NCI-H1048 (cell line): ENCODE results near the gene IGSF3.

ENCODE experiments used
- DNase-seq: peaks from one replicate; lab custom pipeline; 2025; lab: John Stamatoyannopoulos, UW

The IGSF3 gene

DNA sequence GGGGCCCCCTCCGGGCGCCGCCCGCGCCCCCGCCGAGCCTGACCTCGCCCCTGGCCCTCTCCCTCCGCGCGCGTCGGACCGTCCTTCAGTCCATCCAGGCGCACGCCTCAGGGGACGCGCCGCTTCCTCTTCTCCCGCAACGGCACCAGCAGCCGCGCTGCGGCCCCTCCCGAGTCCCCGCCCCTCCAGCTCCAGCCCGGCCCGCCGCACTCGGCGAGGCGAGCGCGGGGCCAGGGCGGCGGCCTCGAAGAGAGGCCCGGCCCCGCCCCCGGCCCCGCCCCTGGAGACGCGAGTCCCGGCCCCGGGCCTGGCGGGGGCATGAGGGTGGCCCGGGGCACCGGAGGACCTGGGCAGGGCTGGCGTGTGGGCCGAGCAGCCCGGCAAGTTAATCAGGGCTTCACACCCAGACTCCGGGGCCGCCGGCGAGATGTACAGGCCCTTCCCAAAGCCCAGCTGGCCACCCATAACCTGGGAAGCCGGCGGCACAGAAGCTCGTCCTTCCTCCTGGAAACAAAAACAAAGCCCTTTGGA, at the start of gene IGSF3:
Gene IGSF3, minus strand, starts transcription at position 159 of the 531 bp plus-strand sequence. CDS start 1,407 bp downstream, outside the sequence.
- DNase-seq = peak; percentile 41

DNA sequence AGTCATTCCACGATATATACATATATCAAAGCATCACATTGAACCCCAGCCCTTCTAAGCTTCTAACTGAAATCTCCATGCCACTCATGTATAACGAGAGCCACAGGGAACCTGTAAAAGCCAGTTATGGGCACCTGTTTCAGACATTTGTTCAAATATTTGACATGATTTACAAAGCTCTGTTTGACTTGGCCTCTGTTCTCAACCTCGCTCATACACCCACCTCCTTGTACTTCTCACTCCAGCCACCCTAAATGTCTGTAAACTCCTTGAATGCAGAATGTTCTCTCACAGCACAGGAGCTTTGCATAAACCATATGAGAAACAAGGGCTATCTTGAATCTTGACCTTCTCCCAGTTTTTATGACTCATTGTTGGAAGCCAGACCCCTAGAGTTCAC, 49.8 kb upstream of the IGSF3 start:
- no peak for DNase-seq

DNA sequence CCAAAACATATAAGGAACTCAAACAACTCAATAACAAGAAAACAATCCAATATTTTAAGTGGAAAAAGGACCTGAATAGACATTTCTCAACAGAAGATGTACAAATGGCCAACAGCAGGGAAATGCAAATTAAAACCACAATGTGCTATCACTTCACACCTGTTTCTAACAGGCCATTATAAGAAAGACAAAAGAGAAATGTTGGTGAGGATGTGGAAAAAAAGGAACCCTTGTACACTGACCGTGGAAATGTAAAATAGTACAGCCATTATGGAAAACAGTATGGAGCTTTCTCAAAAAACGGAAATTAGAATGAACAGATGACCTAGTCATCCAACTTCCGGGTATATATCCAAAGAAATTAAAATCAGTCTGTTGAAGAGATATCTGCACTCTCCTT, 48.9 kb upstream of the IGSF3 start:
- DNase-seq = no peak

DNA sequence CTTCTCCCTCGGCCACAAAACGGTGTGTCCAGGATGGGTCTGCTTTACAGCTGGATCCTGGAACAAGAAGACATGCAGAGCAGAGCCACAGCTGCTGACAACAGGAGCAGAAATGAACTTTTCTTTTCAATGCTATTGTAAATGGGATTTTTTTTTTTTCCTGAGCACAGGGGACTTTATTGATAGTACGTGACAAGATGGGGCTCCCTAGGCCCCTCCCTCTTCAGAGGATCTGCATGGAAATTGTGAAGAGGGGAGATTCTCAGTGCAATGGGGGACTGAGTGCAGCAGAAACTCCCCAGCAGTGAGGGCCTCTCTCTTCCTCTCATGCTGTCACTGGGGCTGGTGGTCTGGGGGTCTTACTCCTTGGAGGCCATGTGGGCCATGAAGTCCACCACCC, 45.9 kb upstream of the IGSF3 start:
- DNase-seq = no peak

DNA sequence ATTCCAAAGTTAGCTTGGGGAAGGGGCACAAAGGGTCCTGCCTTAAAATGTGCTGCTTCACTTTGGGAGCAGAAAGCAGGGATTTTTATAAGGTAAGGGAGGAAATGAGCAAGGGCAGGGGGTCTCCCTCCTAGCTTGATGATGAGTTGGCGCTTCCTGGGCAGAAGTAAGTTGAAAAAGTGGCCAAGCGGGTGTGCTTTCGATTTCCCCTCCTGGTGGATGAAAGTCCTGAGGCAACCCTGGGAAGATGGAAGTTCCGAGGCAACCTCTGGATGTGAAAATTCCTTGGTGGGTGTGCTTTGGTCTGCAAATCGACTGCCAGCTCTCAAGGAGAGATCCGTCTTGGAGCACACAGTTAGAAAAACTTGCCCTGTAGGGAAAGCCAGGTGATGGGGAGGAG, 45.0 kb upstream of the IGSF3 start:
- DNase-seq = no peak

DNA sequence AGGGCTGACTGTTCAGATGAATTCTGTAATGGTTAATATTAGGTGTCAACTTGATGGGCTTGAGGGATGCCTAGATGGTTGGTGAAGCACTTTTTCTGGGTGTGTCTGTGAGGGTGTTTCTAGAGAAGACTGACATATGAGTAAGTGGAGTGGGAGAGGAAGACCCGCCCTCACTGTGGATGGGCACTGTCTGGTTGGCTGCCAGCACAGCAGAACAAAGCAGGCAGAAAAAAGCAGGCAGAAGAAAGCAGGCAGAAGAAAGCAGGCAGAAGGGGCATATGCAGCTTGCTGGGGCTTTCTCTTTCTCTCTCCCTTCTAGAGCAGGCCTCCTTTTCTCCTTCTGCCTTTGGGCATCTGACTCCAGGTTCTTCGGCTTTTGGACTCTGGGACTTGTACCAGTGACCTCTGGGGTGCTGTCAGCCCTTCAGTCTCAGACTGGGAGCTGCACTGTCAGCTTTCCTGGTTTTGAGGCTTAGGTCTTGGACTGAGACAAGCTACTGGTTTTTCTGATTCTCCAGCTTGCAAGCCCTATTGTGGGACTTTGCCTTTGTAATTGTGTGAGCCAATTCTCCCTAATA, 43.8 kb upstream of the IGSF3 start:
- no peak for DNase-seq

DNA sequence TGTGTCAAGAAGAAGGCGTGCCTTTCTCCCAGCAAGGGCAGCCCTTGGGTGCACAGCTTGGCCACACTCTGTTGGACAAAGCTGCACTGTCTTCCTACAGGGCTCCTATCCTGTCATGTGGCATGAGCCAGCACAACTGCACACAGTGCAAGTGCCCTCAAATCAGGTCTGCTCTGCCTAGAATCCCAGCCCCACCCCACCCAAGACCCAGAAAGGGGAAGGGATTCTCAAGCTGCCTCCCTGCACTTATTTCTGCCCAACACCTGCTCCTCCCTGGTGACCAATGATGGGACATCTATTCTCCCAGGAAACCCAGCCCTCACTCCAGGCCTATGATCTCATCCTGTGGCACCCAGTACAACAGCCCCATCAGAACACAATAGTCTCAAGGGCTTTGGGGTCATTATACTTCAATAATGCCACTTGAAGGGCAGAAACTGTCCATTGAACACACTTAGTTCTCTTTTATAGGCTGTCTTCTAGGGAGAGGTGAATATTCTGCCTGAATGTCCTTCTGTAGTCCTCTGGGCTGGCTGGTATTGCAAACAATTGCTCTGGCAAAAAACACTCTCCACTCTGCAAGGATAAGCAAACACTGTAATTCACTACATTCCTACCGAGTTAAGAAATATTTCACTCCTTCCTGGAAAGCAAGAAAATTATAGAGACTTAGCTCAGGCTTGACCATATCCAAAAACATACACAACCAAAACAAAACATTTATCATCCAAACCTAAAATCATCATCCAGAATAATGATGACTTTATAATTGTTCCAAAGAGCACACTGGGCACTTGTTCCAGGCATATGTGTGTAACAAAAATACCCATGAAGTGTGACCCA, 43.1 kb upstream of the IGSF3 start:
- DNase-seq = no peak

DNA sequence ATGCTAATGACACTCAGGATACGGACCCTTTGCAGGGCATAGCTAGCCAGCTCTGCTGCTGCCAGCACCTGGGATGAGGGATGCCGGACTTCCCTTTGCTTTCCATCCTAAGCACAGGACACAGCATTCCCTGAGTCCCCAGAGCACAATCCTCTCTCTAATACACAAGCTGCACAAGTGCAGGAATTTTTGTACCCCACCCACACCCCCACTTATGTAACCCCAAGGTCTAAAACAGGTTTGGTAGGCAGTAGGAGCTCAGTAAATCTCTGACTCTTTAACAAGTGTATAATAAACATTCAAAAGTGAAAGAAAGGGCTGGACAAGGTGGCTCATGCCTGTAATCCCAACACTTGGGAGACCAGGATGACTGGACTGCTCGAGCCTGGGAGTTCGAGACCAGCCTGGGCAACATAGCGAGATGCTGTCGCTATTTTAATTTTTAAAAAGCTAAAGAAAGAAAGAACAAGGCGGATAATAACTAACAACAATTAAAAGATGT, 42.2 kb upstream of the IGSF3 start:
- no peak for DNase-seq

DNA sequence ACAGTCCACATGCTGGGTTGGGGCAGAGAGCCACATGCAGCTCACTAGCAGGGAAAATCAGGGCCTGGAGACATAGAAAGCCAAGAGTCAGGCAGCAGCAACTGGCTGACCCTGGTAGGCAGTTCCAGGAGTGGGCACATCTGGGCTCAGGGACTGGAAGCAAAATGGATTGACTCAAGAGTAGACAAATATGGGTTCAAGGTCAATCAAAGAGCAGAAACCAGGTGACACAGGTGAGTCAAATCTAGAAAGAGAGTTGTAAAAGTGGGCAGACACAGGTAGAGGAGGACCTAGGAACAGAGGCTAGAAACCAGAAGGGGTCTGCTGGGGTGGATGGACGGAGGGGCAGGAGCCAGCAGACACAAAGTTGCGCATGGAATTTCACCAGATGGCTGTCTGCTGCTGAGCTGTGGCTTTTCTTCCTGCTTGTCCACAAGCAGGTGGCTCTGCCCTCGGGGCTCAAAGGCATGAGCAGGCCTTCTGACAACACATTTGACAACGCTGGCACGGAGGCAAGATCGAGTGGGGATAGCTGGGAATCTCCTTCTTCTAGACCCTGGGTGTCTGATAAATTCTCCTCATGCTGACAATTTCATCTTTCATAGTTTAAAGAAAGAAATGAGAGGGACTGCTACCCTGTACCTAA, 40.8 kb upstream of the IGSF3 start:
- DNase-seq = no peak

DNA sequence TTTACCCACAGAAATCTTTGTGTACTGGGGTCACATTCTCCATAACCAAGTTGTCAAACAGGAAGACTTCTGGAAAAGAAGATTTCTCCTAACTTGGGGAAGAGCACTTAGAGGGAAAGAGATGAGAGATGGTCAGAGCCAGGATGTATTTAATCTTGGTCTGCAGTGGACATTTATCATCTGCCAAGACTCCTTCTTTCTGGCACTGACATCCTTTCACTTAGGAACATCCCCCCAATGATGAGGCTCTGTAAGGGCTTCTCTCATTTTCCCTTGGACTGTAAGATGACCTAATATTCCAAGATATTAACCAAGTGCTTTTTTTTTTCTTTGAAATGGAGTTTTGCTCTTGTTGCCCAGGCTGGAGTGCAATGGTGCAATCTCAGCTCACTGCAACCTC, 39.3 kb upstream of the IGSF3 start:
- no peak for DNase-seq

DNA sequence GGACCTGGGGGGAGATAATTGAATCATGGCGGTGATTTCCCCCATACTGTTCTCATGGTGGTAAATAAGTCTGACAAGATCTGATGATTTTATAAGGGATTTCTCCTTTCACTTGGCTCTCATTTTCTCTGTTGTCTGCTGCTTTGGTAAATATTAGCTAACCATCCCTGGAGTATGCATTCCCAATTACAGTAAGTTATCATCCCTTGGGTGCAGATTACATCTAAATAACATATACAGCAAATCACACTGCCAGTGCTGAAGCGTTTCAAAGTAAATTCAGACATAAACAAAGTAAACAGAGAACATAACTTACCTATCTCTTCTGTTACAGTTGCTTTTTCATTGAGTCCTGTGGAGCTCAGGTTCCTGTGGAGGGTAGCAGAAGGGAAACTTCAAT, 38.6 kb upstream of the IGSF3 start:
- DNase-seq = no peak

DNA sequence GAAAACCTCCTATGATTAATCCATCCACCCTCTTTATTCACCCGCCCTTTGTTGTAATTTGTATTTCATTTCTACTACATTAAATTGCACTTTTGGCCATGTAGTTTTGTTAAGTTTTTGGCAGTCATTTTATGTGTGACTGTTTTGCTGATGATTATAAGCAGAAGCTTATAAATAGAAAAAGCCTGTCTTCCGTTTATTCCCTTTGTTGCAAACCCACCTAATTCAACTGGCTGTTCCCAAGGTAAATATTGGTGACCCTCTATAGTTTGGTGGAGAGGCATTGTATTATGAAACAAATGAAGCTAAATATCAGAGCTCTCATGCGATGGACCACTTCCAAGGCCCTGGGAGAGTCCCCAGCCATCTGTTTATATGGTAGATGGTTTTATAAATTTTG, 36.7 kb upstream of the IGSF3 start:
- no peak for DNase-seq

DNA sequence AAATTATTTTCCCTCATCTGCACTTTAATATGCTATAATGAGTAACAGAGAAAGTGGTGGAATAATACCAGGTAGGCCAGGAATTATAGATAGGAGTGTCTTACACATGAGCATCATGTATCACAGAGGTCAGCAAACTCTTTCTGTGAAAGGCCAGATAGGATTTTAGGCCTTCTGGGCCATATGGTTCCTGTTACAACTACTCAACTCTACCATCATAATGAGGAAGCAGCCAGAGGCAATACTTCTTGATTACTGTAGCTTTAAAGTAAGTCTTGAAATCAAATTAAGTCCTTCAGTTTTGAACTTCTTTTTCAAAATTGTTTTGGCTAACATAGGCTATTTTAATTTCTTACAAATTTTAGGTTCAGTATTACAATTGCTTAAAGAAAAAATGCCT, 32.1 kb upstream of the IGSF3 start:
- DNase-seq = no peak

DNA sequence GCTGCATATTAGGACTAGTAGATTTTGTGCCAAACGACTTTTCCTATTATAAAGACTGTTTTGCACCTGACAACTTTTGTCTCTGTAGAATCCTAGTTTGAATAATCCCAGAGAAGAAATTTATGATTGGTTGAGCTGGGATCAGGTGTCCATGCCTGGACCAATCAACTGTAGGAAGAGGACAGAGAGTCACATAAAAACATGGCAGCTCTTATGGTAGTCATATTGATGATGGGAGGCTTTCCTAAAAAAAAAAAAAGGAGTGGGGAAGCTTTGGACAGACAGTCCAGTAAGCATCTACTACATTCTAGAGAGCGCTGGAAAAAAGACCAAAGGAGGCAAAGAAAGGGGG, 30.7 kb upstream of the IGSF3 start:
- DNase-seq = no peak

DNA sequence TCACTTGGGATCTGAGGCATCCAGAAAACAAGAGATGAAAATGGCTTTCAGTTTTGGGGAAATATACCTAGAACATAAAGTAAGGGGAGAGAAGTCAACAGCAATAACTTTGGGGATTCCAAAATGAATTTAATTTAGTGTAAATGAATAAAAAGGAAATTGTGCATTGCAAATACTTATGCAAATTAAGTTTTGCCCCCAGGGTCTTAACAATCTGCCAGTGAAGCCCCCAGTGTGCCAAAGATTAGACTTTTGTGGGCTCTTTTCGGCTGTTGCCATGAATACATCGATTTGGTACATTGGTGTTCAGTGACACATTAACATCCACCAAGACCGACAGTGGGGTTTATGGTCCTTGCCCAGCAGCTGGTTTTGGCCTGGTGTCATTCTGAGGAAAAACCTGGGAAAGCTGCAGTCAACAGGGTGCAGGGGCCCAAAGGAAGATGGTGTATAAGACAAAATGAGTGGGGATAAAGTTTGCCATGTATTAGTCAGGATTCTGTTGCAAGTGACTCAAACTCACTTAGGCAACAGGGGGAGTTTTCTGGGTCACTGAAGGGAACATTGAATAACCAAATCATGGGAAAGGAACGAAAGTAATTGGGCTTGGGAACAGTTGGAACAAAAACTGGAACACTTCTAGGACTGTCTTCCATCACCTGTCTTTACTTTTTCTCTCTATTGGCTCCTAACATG, 30.2 kb upstream of the IGSF3 start:
- DNase-seq = no peak

DNA sequence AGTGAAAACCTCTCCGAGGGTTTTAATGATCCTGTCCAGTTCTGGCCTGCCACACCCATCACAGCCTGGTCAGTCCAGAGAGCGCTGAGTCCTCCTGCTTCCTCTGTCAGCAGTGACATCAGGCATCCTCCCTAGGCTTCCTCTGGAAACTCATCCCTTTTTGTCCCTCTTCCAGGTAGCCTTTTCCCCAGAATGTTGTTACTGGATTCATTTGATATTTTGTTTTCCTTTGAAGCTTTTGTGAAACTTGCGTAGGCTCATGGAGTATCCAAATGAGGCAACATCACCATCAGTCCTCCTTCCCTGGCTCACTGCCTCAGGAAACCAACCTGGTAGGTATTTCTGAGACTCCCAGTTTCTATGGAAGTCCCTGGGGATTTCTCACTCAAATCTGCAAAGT, 27.0 kb upstream of the IGSF3 start:
- DNase-seq = no peak

DNA sequence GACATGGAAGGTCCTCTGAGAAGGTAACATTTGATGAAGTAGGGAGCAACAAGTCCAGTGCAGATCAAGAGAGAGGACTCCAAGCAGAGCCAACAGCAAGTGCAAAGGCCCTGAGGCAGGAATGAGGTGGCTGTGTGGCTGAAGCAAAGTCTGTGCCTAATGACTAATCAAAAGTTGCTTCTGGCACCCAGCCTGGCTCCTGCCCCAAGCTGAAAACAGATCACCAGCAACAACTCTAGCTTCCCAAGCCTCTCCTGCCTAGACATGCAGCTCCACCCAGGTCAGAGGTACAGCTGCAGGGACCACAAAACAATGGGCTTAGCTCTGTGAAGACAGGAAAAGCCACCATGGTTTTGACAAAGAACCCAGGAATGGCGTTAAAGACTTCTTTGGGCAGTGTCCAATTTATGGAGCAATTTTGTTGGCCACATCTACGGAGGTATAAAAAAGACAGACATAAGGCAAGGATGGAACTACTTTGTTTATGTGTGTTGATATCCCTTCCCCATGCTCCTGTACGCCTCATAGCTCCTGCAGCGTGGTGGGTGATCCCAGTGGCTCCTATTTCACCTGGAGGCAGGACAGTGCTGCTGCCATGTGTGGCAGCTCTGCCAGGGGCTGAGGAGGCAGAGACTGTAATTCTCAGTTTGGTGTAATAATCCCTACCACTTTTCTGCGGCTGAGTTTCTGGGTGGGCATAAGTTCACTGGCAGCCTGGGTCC, 26.4 kb upstream of the IGSF3 start:
- DNase-seq = no peak

DNA sequence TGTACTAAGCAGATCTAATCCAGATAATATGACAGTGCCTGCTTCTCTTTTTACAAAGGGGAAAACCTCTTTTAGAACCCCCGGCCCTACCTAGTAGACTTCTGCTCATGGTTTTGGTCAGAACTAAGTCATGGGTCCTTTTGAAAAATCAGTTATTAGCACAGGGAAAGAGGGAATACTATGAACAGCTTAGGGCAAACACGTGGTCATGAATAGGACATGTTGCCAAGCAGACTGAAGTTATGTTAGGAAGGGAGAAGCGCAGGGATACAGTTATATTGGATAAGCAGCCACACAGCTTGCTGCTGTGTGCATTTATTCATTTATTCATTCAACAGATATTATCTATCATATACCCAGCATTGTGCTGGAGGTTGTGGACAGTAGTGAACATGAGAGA, 25.3 kb upstream of the IGSF3 start:
- no peak for DNase-seq

DNA sequence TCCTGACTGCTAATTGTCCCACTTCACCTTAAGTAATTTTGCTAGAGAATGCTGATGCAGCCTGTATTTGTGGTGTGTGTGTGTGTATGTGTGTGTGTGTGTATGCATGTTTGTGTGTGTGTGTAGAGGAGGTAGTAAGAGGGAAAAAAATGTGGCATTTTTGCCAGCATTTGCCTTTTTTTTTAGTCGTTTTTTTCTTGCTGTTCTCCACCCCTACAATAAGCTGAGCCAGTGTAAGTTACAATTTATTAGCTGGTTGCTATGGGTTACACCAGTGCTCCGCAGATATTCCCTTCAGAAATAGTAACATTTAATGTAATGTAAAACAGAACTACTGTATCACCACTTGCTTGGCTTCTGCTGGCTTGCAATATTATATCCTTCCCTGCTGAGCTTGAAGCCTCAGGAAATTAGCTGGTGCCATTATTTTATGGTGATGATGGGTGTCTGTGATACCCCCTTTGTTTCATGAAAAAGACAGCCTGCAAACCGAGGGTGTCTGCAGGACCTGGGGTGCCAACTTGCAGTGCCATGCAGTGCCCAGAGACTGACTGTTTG, 23.4 kb upstream of the IGSF3 start:
- DNase-seq = no peak

DNA sequence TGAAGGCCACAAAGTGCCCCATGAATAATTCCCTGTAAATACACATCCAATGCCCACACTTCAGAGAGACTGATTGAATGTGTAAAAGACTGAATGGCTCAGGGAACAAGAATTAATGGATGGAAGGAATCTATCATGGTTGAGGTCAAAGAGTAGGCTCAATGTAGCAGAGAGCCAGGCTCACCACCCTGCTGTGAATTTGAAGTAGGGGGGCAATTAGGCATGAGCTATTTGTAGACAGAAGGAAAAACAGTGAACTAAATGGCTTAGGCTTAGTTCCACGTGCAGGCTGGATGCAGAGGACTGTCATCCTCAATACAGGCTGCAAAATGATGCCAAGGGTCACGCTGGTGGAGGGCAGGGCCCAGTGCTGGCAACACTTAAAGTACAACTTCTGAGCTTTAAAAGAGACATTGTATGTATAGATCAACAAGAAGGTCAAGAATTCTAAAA, 22.9 kb upstream of the IGSF3 start:
- DNase-seq = no peak

DNA sequence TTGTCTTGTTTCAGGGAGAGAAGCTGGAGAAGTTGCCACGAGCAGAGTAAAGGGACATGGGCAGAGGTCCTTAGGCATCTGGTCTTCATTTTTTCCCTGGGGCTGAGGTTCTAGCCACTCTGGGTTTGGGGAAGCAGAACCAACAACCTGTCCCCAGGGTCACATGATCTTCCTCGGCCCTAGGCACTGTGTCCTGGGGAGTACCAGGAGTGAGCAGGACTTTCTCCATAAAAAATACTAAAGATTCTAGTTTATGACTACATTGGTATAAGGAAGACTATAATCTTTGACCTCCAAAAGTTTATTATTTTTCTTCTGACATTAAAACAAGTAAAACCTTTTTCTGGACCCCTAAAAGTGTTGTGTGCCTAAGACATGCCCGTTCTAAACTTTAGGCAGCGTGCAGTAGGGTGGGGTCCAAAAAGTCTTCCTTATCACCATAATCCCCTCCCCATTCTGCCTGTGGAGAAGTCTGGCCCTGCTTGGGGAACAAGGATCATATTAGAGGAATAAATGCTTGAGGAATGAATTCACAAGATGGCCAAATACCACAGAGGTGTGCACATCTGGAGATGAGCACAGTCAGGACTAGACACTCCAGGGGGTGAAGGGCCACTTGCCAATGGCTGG, 19.3 kb upstream of the IGSF3 start:
- no peak for DNase-seq
